HCT116 (cell line): ENCODE measurements around the gene MIR17HG.

Source experiments
- CEBPB ChIP-seq: IDR thresholded peaks from 2 replicates; pipeline ENCODE4 v1.6.1; 2012; ENCODE audit warnings: low read depth
- EGR1 ChIP-seq: IDR thresholded peaks from 2 replicates; pipeline ENCODE4 v1.6.1; 2012; ENCODE audit warnings: low read depth
- EZH2 ChIP-seq: fragments of 200-600 bp; sonication (generic); IDR thresholded peaks from 2 replicates; pipeline ENCODE4 v1.6.1; 2017; ENCODE audit warnings: antibody characterized with exemption, mixed run types
- EZH2phosphoT487 ChIP-seq: fragments of 200-600 bp; IDR thresholded peaks from 2 replicates; pipeline ENCODE4 v1.6.1; 2018; ENCODE audit warnings: antibody characterized with exemption, borderline replicate concordance
- FOSL1 ChIP-seq: IDR thresholded peaks from 2 replicates; pipeline ENCODE4 v1.6.1; 2012; ENCODE audit warnings: low read depth
- POLR2A ChIP-seq: IDR thresholded peaks from 2 replicates; pipeline ENCODE4 v1.7.0; 2011; ENCODE audit warnings: borderline replicate concordance; ENCODE audit not compliant: insufficient read depth, insufficient read length; ENCODE audit errors: extremely low read depth
- POLR2AphosphoS5 ChIP-seq: IDR thresholded peaks from 2 replicates; pipeline ENCODE4 v1.6.1; 2011; ENCODE audit warnings: mild to moderate bottlenecking, low read depth, low read length, moderate library complexity
- TCF7L2 ChIP-seq: IDR thresholded peaks from 2 replicates; pipeline ENCODE4 v1.7.0; 2011; ENCODE audit warnings: borderline replicate concordance, inconsistent platforms; ENCODE audit not compliant: insufficient read depth, insufficient read length; ENCODE audit errors: extremely low read depth
- YY1 ChIP-seq: IDR thresholded peaks from 2 replicates; pipeline ENCODE4 v1.6.1; 2011; ENCODE audit warnings: low read length, low read depth, moderate library complexity, mild to moderate bottlenecking; ENCODE audit not compliant: insufficient replicate concordance; ENCODE audit errors: extremely low read depth
- ZNF274 ChIP-seq: fragments of 200-500 bp; sonication (Bioruptor generic); IDR thresholded peaks from 2 replicates; pipeline ENCODE4 v1.6.1; 2014; ENCODE audit warnings: mild to moderate bottlenecking, low read depth, low read length, inconsistent platforms
- TF ChIP-seq, protein P1 (sequence below), 3 experiments: fragments of 200-600 bp in 1 of 3; sonication (generic) in 1 of 3; IDR thresholded peaks in 2 of 3; conservative IDR thresholded peaks in 1 of 3; 2 replicates each; pipeline ENCODE4 v1.5.1; 2012 to 2017; ENCODE audit warnings: low read depth in 2 of 3, low read length in 2 of 3, antibody characterized with exemption in 1 of 3, borderline replicate concordance in 1 of 3, control low read depth in 1 of 3, mild to moderate bottlenecking in 1 of 3, mixed read lengths in 1 of 3, mixed run types in 1 of 3, moderate library complexity in 1 of 3; ENCODE audit not compliant: insufficient read depth in 1 of 3
- TF ChIP-seq, protein P2 (sequence below): IDR thresholded peaks from 2 replicates; pipeline ENCODE4 v1.6.1; 2012
- TF ChIP-seq, protein P3 (sequence below): IDR thresholded peaks from 2 replicates; pipeline ENCODE4 v1.6.1; 2012

DNA sequence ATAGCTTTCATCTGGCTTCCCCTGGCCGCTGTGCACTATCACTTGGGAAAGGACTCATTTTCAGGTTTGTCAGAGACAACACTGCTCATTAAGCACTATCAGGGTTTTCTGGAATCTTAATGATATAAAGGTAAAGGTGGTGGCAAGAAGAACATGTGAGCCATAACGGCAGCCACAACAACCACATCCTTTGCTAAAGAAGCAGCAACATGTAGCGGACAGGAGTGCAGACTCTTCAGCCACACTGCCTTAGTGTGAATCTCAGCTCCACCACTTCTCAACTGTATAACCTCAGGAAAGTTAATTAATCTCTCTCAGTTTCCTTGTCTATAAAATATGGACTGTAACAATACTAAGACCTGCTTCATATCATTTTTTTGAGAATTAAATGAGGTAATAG is 24.1 kb upstream of the MIR17HG start:
- TF ChIP-seq, protein P1, sequence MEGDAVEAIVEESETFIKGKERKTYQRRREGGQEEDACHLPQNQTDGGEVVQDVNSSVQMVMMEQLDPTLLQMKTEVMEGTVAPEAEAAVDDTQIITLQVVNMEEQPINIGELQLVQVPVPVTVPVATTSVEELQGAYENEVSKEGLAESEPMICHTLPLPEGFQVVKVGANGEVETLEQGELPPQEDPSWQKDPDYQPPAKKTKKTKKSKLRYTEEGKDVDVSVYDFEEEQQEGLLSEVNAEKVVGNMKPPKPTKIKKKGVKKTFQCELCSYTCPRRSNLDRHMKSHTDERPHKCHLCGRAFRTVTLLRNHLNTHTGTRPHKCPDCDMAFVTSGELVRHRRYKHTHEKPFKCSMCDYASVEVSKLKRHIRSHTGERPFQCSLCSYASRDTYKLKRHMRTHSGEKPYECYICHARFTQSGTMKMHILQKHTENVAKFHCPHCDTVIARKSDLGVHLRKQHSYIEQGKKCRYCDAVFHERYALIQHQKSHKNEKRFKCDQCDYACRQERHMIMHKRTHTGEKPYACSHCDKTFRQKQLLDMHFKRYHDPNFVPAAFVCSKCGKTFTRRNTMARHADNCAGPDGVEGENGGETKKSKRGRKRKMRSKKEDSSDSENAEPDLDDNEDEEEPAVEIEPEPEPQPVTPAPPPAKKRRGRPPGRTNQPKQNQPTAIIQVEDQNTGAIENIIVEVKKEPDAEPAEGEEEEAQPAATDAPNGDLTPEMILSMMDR (IDR thresholded peaks at IDR 0.05 in 2 of 3, conservative IDR thresholded peaks at IDR 0.05 in 1 of 3; ENCODE audit: borderline replicate concordance in 1 of 3, insufficient read depth in 1 of 3, low read depth in 2 of 3, low read length in 2 of 3) = no peak
- TF ChIP-seq EZH2phosphoT487 (no peak), EZH2 (no peak), TCF7L2 (no peak), ZNF274 (no peak), POLR2A (no peak), POLR2AphosphoS5 (no peak), CEBPB (no peak), YY1 (no peak), FOSL1 (no peak), EGR1 (no peak)
- TF ChIP-seq, protein P2, sequence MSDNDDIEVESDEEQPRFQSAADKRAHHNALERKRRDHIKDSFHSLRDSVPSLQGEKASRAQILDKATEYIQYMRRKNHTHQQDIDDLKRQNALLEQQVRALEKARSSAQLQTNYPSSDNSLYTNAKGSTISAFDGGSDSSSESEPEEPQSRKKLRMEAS = no peak
- TF ChIP-seq, protein P3, sequence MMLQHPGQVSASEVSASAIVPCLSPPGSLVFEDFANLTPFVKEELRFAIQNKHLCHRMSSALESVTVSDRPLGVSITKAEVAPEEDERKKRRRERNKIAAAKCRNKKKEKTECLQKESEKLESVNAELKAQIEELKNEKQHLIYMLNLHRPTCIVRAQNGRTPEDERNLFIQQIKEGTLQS = no peak
